Kasumi-1 (cell line): ENCODE measurements around the gene EIF2AK2.
"Not testable (repeated sequence)": the region's sequence is repeated elsewhere in the genome, so short reads cannot be mapped to it uniquely, and the experiment has no call there.

Experiments
- DNase-seq, 2 experiments: peaks; one replicate each; lab custom pipeline; 2025; lab: John Stamatoyannopoulos, UW

Gene EIF2AK2

GRCh38 chr2:37156857-37157714, at the start of gene EIF2AK2:
Gene EIF2AK2 (minus strand): TSS chr2:37156980. CDS start chr2:37147806, 9,174 bp downstream.
- peak; percentile 87 to 90 for DNase-seq

- no peak for DNase-seq
These were observed 49.0 kb upstream of the EIF2AK2 start for GRCh38 chr2:37205689-37206341.

GRCh38 chr2:37205071-37205661, 48.4 kb upstream of the EIF2AK2 start:
- DNase-seq, result not testable (repeated sequence)

GRCh38 chr2:37203708-37204107, 46.9 kb upstream of the EIF2AK2 start:
- no peak for DNase-seq

GRCh38 chr2:37201766-37202165, 45.0 kb upstream of the EIF2AK2 start:
- DNase-seq, result peak; percentile 10 to 22

GRCh38 chr2:37201208-37201607, 44.4 kb upstream of the EIF2AK2 start:
- no peak for DNase-seq

GRCh38 chr2:37198681-37199065, 41.9 kb upstream of the EIF2AK2 start:
- no peak for DNase-seq

- peak; percentile 76 to 81 for DNase-seq
These were observed 39.8 kb upstream of the EIF2AK2 start, which contains the start of gene CEBPZOS for GRCh38 chr2:37196320-37197195. Gene CEBPZOS (plus strand): TSS chr2:37196496. CDS start chr2:37199705, 3,209 bp downstream.

GRCh38 chr2:37195862-37196319, 39.1 kb upstream of the EIF2AK2 start:
- not testable (repeated sequence) for DNase-seq

GRCh38 chr2:37192551-37192950, 35.8 kb upstream of the EIF2AK2 start:
- DNase-seq, result no peak

GRCh38 chr2:37191747-37192146, 35.0 kb upstream of the EIF2AK2 start:
- DNase-seq, result no peak

GRCh38 chr2:37191253-37191652, 34.5 kb upstream of the EIF2AK2 start:
- no peak for DNase-seq

- no peak for DNase-seq
These were observed 33.5 kb upstream of the EIF2AK2 start for GRCh38 chr2:37190290-37190689.

- peak; percentile 7 to 21 for DNase-seq
These were observed 32.8 kb upstream of the EIF2AK2 start for GRCh38 chr2:37189452-37190153.

- no peak for DNase-seq
These were observed 31.8 kb upstream of the EIF2AK2 start, which contains the start of gene SULT6B1 for GRCh38 chr2:37188570-37188969. Gene SULT6B1 (minus strand): TSS chr2:37188670. CDS start chr2:37188640, 30 bp downstream.

GRCh38 chr2:37181726-37182684, 25.2 kb upstream of the EIF2AK2 start:
- DNase-seq, result no peak

GRCh38 chr2:37180640-37181039, 23.9 kb upstream of the EIF2AK2 start:
- DNase-seq, result no peak

GRCh38 chr2:37180006-37180639, 23.3 kb upstream of the EIF2AK2 start:
- no peak for DNase-seq

GRCh38 chr2:37173741-37174140, 17.0 kb upstream of the EIF2AK2 start:
- DNase-seq, result no peak
